Measurements from ENCODE around the gene MECR. TPM values are rescaled to one million over a fixed set of nuclear protein-coding genes. Genes with fewer than 3 reads are reported as not detected.

Gene MECR
- total RNA-seq, 2 donors from 2014 or later: 12.9 to 21.8 TPM

DNA sequence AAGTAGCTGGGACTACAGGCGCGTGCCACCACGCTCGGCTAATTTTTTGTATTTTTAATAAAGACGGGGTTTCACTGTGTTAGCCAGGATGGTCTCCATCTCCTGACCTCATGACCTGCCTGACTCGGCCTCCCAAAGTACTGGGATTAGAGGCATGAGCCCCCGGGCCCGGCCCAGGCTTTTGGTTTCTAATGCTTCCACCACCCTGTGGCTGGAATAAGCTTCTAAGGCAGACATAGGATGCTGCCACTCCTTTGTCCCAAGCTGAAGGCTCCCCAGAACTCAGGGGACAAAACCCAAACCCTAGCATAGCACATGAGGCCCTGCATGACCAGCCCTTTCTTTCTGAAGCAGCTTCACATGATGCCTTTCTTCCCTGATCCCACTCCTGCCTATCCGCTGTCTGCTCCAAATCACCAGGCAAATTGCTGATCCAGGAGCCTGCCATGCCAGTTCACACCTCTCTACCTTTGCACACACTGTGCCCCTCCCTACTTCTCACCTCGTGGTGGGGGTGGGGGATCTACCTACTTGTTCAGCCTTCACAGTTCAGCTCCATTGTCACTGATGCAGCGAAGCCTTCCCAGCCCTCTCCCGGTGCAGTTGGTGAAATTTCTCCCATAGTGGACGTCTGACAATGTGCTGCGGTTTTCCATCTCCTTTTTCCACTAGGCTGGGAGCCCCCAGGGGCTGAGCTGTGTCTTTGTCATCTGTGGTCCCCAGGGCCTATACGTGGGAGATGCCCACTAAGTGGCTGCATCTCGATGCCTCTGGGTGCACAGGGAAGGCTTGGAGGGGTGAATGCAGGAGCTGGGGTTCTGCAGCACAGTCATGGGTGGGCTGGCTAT lies 12.5 kb upstream of the MECR start:
- intact Hi-C loops (cut with DNase I): loop anchor here (10.0 kb wide), 1 partner anchor 212 kb away; no protein-coding TSS in a partner anchor

GRCh38 chr1:29240986-29241385 lies 10.3 kb upstream of the MECR start:
- TF ChIP-seq, protein P1, sequence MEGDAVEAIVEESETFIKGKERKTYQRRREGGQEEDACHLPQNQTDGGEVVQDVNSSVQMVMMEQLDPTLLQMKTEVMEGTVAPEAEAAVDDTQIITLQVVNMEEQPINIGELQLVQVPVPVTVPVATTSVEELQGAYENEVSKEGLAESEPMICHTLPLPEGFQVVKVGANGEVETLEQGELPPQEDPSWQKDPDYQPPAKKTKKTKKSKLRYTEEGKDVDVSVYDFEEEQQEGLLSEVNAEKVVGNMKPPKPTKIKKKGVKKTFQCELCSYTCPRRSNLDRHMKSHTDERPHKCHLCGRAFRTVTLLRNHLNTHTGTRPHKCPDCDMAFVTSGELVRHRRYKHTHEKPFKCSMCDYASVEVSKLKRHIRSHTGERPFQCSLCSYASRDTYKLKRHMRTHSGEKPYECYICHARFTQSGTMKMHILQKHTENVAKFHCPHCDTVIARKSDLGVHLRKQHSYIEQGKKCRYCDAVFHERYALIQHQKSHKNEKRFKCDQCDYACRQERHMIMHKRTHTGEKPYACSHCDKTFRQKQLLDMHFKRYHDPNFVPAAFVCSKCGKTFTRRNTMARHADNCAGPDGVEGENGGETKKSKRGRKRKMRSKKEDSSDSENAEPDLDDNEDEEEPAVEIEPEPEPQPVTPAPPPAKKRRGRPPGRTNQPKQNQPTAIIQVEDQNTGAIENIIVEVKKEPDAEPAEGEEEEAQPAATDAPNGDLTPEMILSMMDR (IDR thresholded peaks at IDR 0.05): no peak
- H3K27ac ChIP-seq: no peak overlapping the region
- H3K36me3 ChIP-seq: no peaks in the 10 kb centered on the region
- H3K9ac ChIP-seq (ENCODE audit: low read depth in 2 of 2, low read length in 2 of 2): no peak overlapping the region
- H3K27me3 ChIP-seq: peaks cover 23% of the 10 kb centered on the region
- peaks cover 6% of the 10 kb centered on the region for H3K4me1 ChIP-seq
- H3K9me3 ChIP-seq: no peaks in the 10 kb centered on the region
- intact Hi-C loops (cut with DNase I): loop anchor here (10.0 kb wide), 1 partner anchor 214 kb away; no protein-coding TSS in a partner anchor
- H3K4me3 ChIP-seq: no peak overlapping the region
- DNase-seq: no peak

More for the DNA sequence above, 12.5 kb upstream of the MECR start:
- peaks cover 2% of the 10 kb centered on the region for H3K4me1 ChIP-seq
- H3K36me3 ChIP-seq: no peaks in the 10 kb centered on the region
- no peak for DNase-seq
- TF ChIP-seq, protein P1 (IDR thresholded peaks at IDR 0.05): no peak
- H3K9ac ChIP-seq (ENCODE audit: low read depth in 2 of 2, low read length in 2 of 2): no peak overlapping the region
- H3K27me3 ChIP-seq: peaks cover 8% of the 10 kb centered on the region
- H3K27ac ChIP-seq: no peak overlapping the region
- no peak overlapping the region for H3K4me3 ChIP-seq
- H3K9me3 ChIP-seq: no peaks in the 10 kb centered on the region

GRCh38 chr1:29240400-29240837 lies 9.7 kb upstream of the MECR start:
- Histone ChIP-seq H3K27me3 (peaks cover 23% of the 10 kb centered on the region), H3K9ac (ENCODE audit: low read depth in 2 of 2, low read length in 2 of 2) (no peak overlapping the region), H3K27ac (no peak overlapping the region), H3K4me1 (peaks cover 6% of the 10 kb centered on the region), H3K4me3 (no peak overlapping the region), H3K9me3 (no peaks in the 10 kb centered on the region), H3K36me3 (no peaks in the 10 kb centered on the region)
- TF ChIP-seq, protein P1 (IDR thresholded peaks at IDR 0.05): no peak
- intact Hi-C loops (cut with DNase I): loop anchor here (10.0 kb wide), 1 partner anchor 214 kb away; no protein-coding TSS in a partner anchor
- no peak for DNase-seq

GRCh38 chr1:29239142-29239541 lies 8.4 kb upstream of the MECR start:
- H3K27ac ChIP-seq: no peak overlapping the region
- intact Hi-C loops (cut with DNase I): loop anchor here (5.0 to 10.0 kb wide), 5 partner anchors 608 to 1468 kb away; no protein-coding TSS in a partner anchor
- H3K9me3 ChIP-seq: no peaks in the 10 kb centered on the region
- H3K36me3 ChIP-seq: no peaks in the 10 kb centered on the region
- H3K27me3 ChIP-seq: peaks cover 23% of the 10 kb centered on the region
- no peak overlapping the region for H3K9ac ChIP-seq (ENCODE audit: low read depth in 2 of 2, low read length in 2 of 2)
- H3K4me3 ChIP-seq: no peak overlapping the region
- H3K4me1 ChIP-seq: peaks cover 6% of the 10 kb centered on the region
- TF ChIP-seq, protein P1 (IDR thresholded peaks at IDR 0.05): no peak
- DNase-seq: no peak

DNA sequence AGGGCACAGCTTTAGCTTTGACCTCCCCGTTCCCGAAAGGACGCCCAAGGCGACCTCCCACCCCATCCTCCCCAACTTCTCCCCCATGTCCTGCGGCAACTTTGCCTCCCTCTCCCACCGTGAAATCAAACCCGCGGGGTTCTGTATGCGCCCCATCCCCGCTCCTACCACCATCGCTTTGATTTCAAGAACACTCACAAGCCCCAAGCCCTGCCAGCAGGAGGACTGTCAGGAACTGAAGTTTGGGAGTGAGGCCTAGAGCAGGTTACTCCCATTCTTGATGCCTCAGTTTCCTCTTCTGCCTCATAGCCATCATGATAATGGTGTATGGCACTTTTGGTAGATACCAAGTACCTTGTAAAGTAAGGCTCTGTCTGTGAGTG lies 7.9 kb upstream of the MECR start:
- Histone ChIP-seq H3K36me3 (no peaks in the 10 kb centered on the region), H3K9me3 (no peaks in the 10 kb centered on the region), H3K9ac (ENCODE audit: low read depth in 2 of 2, low read length in 2 of 2) (no peak overlapping the region), H3K27ac (no peak overlapping the region), H3K27me3 (peaks cover 23% of the 10 kb centered on the region), H3K4me3 (peak overlapping the region; percentile 30), H3K4me1 (peaks cover 6% of the 10 kb centered on the region)
- TF ChIP-seq, protein P1 (IDR thresholded peaks at IDR 0.05): no peak
- intact Hi-C loops (cut with DNase I): loop anchor here (5.0 to 10.0 kb wide), 5 partner anchors 609 to 1469 kb away; no protein-coding TSS in a partner anchor
- DNase-seq: no peak

Measured in colonic mucosa (tissue), 4 donors.